Cardiac fibroblast (primary cell): ENCODE measurements around the gene EFNB2.
A peak's percentile ranks its signal among the peaks of the same experiment; 100 is the strongest.

Source experiments
- DNase-seq, 2 donors: peaks; one replicate each; pipeline versions ENCODE4 v3.0.0 to v3.0.0-alpha.2; 2010; ENCODE audit warnings: low read depth in 2 of 2
- H3K4me3 ChIP-seq, 2 donors: replicated peaks in 1 of 2; 1 replicate in 1 of 2; 2 replicates in 1 of 2; pipeline ENCODE4 v1.5.1; 2011; ENCODE audit warnings: low read depth in 2 of 2, low read length in 2 of 2, mild to moderate bottlenecking in 2 of 2, moderate library complexity in 1 of 2
- TF ChIP-seq, protein P1 (sequence below): IDR thresholded peaks from one replicate; pipeline ENCODE4 v1.5.1; 2011; ENCODE audit warnings: low read depth, mild to moderate bottlenecking, low read length, inconsistent platforms

The EFNB2 gene

DNA sequence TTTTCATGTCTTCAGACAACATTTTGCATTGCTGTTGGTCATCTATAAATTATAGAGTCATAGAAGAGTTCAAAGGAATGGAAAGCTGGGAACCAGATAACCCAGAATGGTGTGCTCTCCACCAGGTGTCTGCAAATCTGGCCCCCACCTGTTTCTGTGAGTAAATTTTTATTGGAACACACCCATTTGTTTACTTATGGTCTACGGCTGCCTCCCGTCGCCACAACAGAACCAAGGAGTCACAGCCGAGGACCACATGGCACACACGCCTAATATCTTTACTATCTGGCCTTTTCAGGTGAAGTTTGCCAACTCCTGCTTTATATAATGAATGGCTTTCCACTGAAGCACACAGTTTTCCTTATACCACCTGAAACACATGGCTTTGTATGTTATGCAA lies 58.2 kb downstream of the EFNB2 start:
- no peak for DNase-seq
- TF ChIP-seq, protein P1, sequence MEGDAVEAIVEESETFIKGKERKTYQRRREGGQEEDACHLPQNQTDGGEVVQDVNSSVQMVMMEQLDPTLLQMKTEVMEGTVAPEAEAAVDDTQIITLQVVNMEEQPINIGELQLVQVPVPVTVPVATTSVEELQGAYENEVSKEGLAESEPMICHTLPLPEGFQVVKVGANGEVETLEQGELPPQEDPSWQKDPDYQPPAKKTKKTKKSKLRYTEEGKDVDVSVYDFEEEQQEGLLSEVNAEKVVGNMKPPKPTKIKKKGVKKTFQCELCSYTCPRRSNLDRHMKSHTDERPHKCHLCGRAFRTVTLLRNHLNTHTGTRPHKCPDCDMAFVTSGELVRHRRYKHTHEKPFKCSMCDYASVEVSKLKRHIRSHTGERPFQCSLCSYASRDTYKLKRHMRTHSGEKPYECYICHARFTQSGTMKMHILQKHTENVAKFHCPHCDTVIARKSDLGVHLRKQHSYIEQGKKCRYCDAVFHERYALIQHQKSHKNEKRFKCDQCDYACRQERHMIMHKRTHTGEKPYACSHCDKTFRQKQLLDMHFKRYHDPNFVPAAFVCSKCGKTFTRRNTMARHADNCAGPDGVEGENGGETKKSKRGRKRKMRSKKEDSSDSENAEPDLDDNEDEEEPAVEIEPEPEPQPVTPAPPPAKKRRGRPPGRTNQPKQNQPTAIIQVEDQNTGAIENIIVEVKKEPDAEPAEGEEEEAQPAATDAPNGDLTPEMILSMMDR = no peak
- no peak overlapping the region for H3K4me3 ChIP-seq

DNA sequence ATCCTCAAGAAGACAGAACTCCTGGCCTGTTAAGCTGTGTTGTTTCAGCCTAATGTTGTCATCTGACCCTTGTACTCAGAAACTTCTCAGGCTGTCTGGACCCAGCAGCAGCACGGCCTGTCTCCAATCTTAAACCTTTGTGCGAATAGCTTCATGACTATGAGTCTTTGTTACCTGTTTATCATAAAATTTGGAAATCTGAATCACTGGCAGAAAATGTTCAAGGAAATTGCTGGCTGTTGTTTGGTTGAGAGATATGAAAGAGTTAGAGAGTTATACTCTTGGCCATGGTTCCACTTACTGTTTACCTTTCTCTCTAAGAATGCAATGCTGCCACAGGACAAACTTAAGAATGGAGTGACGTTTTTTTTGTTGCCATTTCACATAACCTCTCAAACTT lies 59.6 kb downstream of the EFNB2 start:
- TF ChIP-seq, protein P1 = no peak
- DNase-seq = no peak
- H3K4me3 ChIP-seq = no peak overlapping the region

DNA sequence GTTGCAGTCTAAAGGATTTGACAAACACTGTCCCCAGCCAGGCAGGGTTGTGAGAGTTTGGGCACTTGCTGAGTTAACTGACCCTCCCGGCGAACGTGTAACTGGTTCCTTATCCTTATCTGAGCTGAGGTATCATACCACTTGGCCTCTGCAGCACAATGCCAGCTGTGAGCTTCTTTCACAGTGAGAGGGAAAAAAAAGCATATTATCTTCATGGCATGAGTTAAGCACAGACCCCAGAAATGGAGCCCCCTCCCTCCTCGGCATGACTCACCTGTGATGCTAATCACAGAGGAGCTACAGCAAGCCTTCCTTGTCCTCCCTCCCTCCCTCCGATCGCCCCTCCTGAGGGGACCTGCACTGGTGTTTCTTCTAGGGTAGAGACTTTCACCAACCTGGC lies 60.5 kb downstream of the EFNB2 start:
- DNase-seq = no peak
- no peak overlapping the region for H3K4me3 ChIP-seq
- TF ChIP-seq, protein P1 = no peak

DNA sequence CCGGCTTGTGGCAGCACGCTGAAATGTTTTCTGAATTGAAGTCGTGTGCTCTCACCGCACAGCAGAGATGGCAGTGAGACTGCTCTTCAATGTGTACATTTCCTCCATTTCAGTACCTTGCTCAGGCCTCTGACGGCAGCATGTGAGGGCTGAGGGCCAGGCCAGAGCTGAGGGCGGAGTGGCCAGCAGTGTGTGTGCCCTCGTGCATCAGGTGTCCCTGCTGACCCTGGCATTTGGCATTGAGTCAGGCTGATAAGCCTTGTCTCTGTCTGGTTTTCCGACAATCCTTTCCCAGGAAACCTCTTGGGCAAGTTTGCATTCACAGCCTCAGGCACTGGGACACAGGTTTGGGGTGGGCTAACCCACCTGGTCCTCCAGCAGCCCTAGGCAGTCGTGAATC lies 62.3 kb downstream of the EFNB2 start:
- TF ChIP-seq, protein P1 = no peak
- H3K4me3 ChIP-seq = no peak overlapping the region
- DNase-seq = no peak

DNA sequence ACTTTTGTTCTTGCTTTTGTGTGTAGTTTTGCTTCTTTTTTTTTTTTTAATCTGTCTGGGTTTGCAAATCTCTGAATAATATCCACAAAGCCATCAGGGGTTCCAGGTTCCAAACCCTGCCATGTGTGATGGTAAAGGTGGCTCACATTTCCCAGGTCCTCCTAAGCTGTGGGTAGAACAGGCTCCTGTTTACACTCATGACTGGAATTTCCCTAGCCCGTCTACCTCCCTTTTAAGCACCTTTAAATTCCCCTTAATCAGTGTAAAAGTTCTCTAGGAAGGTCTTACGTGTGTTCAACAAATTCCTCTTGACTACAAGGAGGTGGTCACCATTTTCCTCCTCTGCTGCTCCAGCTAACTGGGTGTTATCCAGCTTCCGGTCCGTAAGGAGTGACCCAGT lies 62.8 kb downstream of the EFNB2 start:
- peak overlapping the region in 1 of 2 donors; percentile 45 for H3K4me3 ChIP-seq
- TF ChIP-seq, protein P1 = no peak

DNA sequence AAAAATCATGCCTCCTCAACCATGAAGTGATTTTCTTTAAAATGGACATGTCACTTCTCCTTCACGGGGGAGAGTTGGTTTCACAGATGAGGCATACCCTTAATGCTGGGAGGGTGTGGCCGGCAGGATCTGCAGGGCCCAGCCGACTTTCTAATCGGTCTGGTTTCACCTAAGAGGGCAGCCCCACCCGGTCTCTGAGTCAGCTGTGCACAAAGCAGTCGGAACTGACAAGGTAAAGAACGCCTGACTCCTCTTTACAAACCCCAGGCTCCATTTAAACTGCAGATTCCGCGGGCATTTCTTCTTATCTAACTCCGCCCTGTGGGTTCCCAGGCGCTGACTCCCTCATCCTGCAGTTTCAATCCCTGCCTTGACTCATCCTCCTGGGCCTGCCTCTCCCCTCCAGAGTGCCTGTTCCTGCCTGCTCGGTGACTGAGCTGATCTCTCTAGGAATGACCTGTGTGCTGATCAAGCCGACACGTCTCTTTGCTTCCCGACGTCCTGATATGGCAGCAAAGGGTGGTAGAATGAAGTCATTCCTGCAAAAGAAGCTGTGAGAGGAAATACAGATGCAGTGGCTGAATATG lies 63.4 kb downstream of the EFNB2 start:
- DNase-seq = peak; percentile 75 to 85
- TF ChIP-seq, protein P1 = no peak
- peak overlapping the region in 1 of 2 donors; percentile 45 for H3K4me3 ChIP-seq

More for the DNA sequence above, 62.8 kb downstream of the EFNB2 start:
- DNase-seq = no peak

DNA sequence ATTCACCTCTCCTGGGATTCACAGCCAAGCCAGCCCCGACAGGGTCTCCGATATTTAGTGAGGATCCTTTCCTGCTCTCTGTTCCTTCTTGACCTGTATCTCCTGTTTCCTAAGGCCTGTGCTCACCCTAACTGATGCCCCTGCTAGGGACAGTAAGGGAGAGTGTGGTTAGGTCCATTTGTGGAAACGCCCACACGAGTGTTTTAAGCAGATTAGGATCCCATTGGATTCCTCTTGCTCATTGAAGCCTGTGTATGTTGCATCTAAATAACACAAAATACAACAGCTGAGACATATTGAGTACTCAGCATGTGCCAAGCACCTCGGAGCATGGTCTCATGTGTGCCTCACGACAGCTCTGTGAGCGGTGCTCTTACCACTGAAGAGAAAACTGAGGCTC lies 64.9 kb downstream of the EFNB2 start:
- TF ChIP-seq, protein P1 = no peak
- H3K4me3 ChIP-seq = no peak overlapping the region
- DNase-seq = no peak
